NCI-H1092 treated with DMSO at 0.1 percent for 48 hours (cell line): ENCODE measurements around the gene MITD1.
"Not testable (repeated sequence)": the region's sequence is repeated elsewhere in the genome, so short reads cannot be mapped to it uniquely, and the experiment has no call there.

ENCODE experiments used
- DNase-seq: peaks from one replicate; lab custom pipeline; 2025; lab: John Stamatoyannopoulos, UW

Gene MITD1

GRCh38 chr2:99154643-99155536, 26.0 kb downstream of the MITD1 start, which contains the start of the genes LIPT1 and TSGA10:
Gene LIPT1 (plus strand): TSS chr2:99154967. CDS start chr2:99161958, 6,991 bp downstream.
Gene TSGA10 (minus strand): TSS chr2:99154942. CDS start chr2:99109439, 45,503 bp downstream.
- peak; percentile 80 for DNase-seq

GRCh38 chr2:99153921-99154604, 26.8 kb downstream of the MITD1 start:
- DNase-seq: no peak

- DNase-seq: no peak
These were observed 28.5 kb downstream of the MITD1 start for GRCh38 chr2:99152199-99152895.

GRCh38 chr2:99150706-99151105, 30.2 kb downstream of the MITD1 start:
- DNase-seq: no peak

- peak; percentile 96 for DNase-seq
These were observed 39.4 kb downstream of the MITD1 start, which contains the start of gene C2orf15 for GRCh38 chr2:99141110-99142108. Gene C2orf15 (plus strand): TSS chr2:99141707. CDS start chr2:99150559, 8,852 bp downstream.

- peak; percentile 82 for DNase-seq
These were observed 40.1 kb downstream of the MITD1 start for GRCh38 chr2:99140860-99141109.

- DNase-seq: no peak
These were observed 40.6 kb downstream of the MITD1 start for GRCh38 chr2:99140056-99140859.

GRCh38 chr2:99139003-99139402, 41.9 kb downstream of the MITD1 start:
- DNase-seq: no peak

- not testable (repeated sequence) for DNase-seq
These were observed 45.8 kb downstream of the MITD1 start for GRCh38 chr2:99135044-99135556.

GRCh38 chr2:99127981-99128380, 52.9 kb downstream of the MITD1 start:
- DNase-seq: no peak
